Cardiac muscle cell (in vitro differentiated cells and primary cell): ENCODE measurements around the gene GMPPB. TPM values are rescaled to one million over a fixed set of nuclear protein-coding genes. Genes with fewer than 3 reads are reported as not detected.

ENCODE experiments used
- DNase-seq, 2 donors: peaks; one replicate each; pipeline versions ENCODE4 v3.0.0 to v3.0.0-alpha.2; 2010 to 2017; ENCODE audit warnings: low read depth in 1 of 2, low spot score in 1 of 2
- H3K27ac ChIP-seq: fragments of 200-600 bp; sonication (generic); 2 replicates; pipeline ENCODE4 v1.5.1; 2016
- H3K27me3 ChIP-seq: fragments of 200-600 bp; sonication (generic); 2 replicates; pipeline ENCODE4 v1.6.0; 2016; ENCODE audit warnings: control low read depth
- H3K36me3 ChIP-seq: fragments of 200-600 bp; sonication (generic); 2 replicates; pipeline ENCODE4 v1.5.1; 2016; ENCODE audit warnings: control low read depth
- H3K4me1 ChIP-seq: fragments of 200-600 bp; sonication (generic); 2 replicates; pipeline ENCODE4 v1.8.1; 2017; ENCODE audit warnings: low read depth, mild to moderate bottlenecking, mixed run types
- H3K4me3 ChIP-seq: fragments of 200-600 bp; sonication (generic); 2 replicates; pipeline ENCODE4 v1.5.1; 2016; ENCODE audit warnings: mild to moderate bottlenecking
- H3K9me3 ChIP-seq: fragments of 200-600 bp; sonication (generic); 2 replicates; pipeline ENCODE4 v1.5.1; 2017; ENCODE audit warnings: low read depth, mild to moderate bottlenecking, control low read depth
- polyA plus RNA-seq: library from polyadenylated mRNA; unstranded; fragments of >200 nt; fragmentation: Nextera tagmentation; extraction: Ambion mirVana; gene quantifications from 2 replicates; pipeline ENCODE4 v1.2.1, GENCODE V29; 2016
- total RNA-seq: library from RNA; depleted of rRNA; stranded (reverse); fragments of >200 nt; gene quantifications from 2 replicates; pipeline ENCODE4 v1.2.3, GENCODE V29; 2016
- TF ChIP-seq, protein P1 (sequence below): IDR thresholded peaks from 2 replicates; pipeline ENCODE4 v1.5.1; 2012; ENCODE audit warnings: low read depth, mild to moderate bottlenecking, low read length

The GMPPB gene
- total and polyA plus RNA-seq, 2 experiments from 2014 or later, result 27.6 to 29.3 TPM

DNA sequence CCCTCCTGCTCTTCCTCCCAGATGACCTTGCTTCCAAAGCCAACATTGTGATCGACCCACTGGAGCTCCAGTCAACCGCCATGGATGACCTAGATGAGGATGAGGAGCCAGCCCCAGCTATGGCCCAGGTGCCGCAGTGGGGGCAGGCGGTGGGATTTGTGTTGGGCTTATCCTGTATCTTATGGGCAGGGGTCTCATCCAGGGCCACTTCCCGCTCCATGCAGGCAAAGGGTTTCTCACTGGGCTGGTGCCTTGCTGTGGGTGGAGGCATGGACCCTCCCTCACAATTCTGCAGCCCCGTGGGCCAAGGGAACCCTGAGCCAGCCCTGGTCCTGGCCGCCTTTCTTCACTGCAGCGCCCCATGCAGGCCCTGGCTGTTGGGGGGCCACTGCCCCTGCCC is 19.1 kb downstream of the GMPPB start:
- no peaks in the 10 kb centered on the region for H3K36me3 ChIP-seq
- no peaks in the 10 kb centered on the region for H3K4me1 ChIP-seq
- no peak for DNase-seq
- TF ChIP-seq, protein P1, sequence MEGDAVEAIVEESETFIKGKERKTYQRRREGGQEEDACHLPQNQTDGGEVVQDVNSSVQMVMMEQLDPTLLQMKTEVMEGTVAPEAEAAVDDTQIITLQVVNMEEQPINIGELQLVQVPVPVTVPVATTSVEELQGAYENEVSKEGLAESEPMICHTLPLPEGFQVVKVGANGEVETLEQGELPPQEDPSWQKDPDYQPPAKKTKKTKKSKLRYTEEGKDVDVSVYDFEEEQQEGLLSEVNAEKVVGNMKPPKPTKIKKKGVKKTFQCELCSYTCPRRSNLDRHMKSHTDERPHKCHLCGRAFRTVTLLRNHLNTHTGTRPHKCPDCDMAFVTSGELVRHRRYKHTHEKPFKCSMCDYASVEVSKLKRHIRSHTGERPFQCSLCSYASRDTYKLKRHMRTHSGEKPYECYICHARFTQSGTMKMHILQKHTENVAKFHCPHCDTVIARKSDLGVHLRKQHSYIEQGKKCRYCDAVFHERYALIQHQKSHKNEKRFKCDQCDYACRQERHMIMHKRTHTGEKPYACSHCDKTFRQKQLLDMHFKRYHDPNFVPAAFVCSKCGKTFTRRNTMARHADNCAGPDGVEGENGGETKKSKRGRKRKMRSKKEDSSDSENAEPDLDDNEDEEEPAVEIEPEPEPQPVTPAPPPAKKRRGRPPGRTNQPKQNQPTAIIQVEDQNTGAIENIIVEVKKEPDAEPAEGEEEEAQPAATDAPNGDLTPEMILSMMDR, result no peak
- H3K9me3 ChIP-seq, result no peaks in the 10 kb centered on the region
- no peak overlapping the region for H3K4me3 ChIP-seq
- no peak overlapping the region for H3K27ac ChIP-seq
- no peaks in the 10 kb centered on the region for H3K27me3 ChIP-seq

GRCh38 chr3:49703956-49704355 is 19.8 kb downstream of the GMPPB start:
- Histone ChIP-seq H3K27ac (no peak overlapping the region), H3K36me3 (no peaks in the 10 kb centered on the region)
- TF ChIP-seq, protein P1, result no peak

DNA sequence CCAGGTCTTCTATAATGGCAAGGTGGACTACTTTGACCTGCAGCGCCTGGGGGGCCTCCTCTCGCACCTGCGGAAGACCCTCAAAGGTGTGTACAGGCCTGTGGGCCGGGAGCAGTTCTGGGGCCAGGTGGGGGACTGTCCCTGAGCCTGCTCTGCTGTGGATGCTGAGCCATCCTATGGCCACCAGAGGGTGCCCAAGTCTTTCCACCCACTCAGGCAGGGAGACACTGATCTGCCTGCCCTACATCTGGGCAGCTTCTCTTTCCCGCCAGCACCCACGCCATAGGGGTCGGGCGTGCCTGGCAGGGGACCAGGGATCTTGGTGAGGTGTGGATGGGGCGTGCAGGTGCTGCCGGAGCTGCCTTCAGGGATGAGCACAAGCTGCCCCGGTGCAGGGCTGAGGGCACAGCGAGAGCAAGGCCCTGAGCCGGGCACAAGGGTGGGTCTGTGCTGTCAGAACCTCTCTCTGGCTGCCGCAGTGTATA is 20.3 kb downstream of the GMPPB start:
- H3K9me3 ChIP-seq, result no peaks in the 10 kb centered on the region
- no peak overlapping the region for H3K27ac ChIP-seq
- H3K4me1 ChIP-seq, result no peaks in the 10 kb centered on the region
- peak; percentile 68 to 72 for DNase-seq
- no peaks in the 10 kb centered on the region for H3K27me3 ChIP-seq
- TF ChIP-seq, protein P1, result peak; percentile 87
- H3K36me3 ChIP-seq, result no peaks in the 10 kb centered on the region
- no peak overlapping the region for H3K4me3 ChIP-seq

More at GRCh38 chr3:49703956-49704355, 19.8 kb downstream of the GMPPB start:
- no peak for DNase-seq
- Histone ChIP-seq H3K4me3 (no peak overlapping the region), H3K27me3 (no peaks in the 10 kb centered on the region), H3K4me1 (no peaks in the 10 kb centered on the region), H3K9me3 (no peaks in the 10 kb centered on the region)

DNA sequence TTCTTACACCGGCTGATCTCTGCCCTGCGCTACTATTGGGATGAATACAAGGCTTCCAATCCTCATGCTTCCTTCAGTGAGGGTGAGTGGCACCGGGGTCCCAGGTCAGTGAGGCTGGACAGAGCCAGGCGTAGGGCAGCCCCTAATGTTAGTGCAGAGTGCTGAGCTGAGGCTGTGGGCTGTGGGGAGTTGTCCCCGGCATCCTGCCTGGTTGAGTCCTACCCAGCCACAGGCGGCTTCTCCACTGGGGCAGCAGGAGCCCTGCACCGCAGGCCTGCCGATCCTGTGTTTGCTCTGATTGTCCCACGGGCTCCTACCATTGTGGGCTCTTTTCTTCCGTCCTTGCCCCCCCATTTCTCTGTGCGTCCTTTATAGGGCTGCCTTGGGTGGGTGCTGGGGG is 21.1 kb downstream of the GMPPB start:
- no peaks in the 10 kb centered on the region for H3K4me1 ChIP-seq
- DNase-seq, result no peak
- TF ChIP-seq, protein P1, result no peak
- H3K27me3 ChIP-seq, result no peaks in the 10 kb centered on the region
- H3K27ac ChIP-seq, result no peak overlapping the region
- no peaks in the 10 kb centered on the region for H3K36me3 ChIP-seq
- no peak overlapping the region for H3K4me3 ChIP-seq
- H3K9me3 ChIP-seq, result no peaks in the 10 kb centered on the region

- Histone ChIP-seq H3K4me3 (no peak overlapping the region), H3K36me3 (no peaks in the 10 kb centered on the region), H3K27me3 (no peaks in the 10 kb centered on the region), H3K27ac (no peak overlapping the region), H3K9me3 (no peaks in the 10 kb centered on the region), H3K4me1 (no peaks in the 10 kb centered on the region)
- TF ChIP-seq, protein P1, result peak; percentile 49
- peak in 1 of 2 donors; percentile 39 for DNase-seq
Measured at GRCh38 chr3:49701388-49702077, 22.2 kb downstream of the GMPPB start.
